HepG2 (cell line): ENCODE measurements around the gene ARVCF. TPM values are rescaled to one million over a fixed set of nuclear protein-coding genes. Genes with fewer than 3 reads are reported as not detected.

ENCODE experiments used
- ARHGAP35 ChIP-seq: sonication (generic); formaldehyde crosslinking; IDR thresholded peaks from 2 replicates; pipeline ENCODE4 v1.9.0; 2022; ENCODE audit warnings: mild to moderate bottlenecking, inconsistent platforms, moderate library complexity, missing genetic modification reagents, borderline replicate concordance
- HNRNPL ChIP-seq: fragments of 200-400 bp; formaldehyde crosslinking; IDR thresholded peaks from 2 replicates; pipeline ENCODE4 v1.6.1; 2017; ENCODE audit warnings: mild to moderate bottlenecking, low read depth, low read length
- KDM3A ChIP-seq: IDR thresholded peaks from 2 replicates; pipeline ENCODE4 v1.6.1; 2018; ENCODE audit warnings: low read depth, missing compliant biosample characterization
- NAIF1 ChIP-seq: sonication (generic); formaldehyde crosslinking; IDR thresholded peaks from 2 replicates; pipeline ENCODE4 v1.5.0; 2020; ENCODE audit warnings: mild to moderate bottlenecking, missing genetic modification reagents, borderline replicate concordance
- TCF7 ChIP-seq: sonication (generic); IDR thresholded peaks from 2 replicates; pipeline ENCODE4 v1.6.1; 2016; ENCODE audit warnings: antibody characterized with exemption, low read depth
- TP53 ChIP-seq: sonication (generic); formaldehyde crosslinking; conservative IDR thresholded peaks from 2 replicates; pipeline ENCODE4 v1.4.0; 2020; ENCODE audit warnings: missing genetic modification reagents
- TSC22D2 ChIP-seq: sonication (generic); formaldehyde crosslinking; IDR thresholded peaks from 2 replicates; pipeline ENCODE4 v1.5.1; 2020; ENCODE audit warnings: missing genetic modification reagents, mild to moderate bottlenecking, borderline replicate concordance
- ZNF10 ChIP-seq: sonication (generic); formaldehyde crosslinking; IDR thresholded peaks from 2 replicates; pipeline ENCODE4 v1.4.0; 2020; ENCODE audit warnings: mild to moderate bottlenecking, low read depth, missing genetic modification reagents, borderline replicate concordance
- ZNF350 ChIP-seq: sonication (generic); formaldehyde crosslinking; IDR thresholded peaks from 2 replicates; pipeline ENCODE4 v1.4.0; 2020; ENCODE audit warnings: mild to moderate bottlenecking, low read depth, missing genetic modification reagents, borderline replicate concordance
- ZNF589 ChIP-seq: sonication (generic); formaldehyde crosslinking; conservative IDR thresholded peaks from 2 replicates; pipeline ENCODE4 v1.8.0; 2022; ENCODE audit warnings: mild to moderate bottlenecking, moderate library complexity, missing genetic modification reagents
- ZNF761 ChIP-seq: sonication (generic); formaldehyde crosslinking; conservative IDR thresholded peaks from 2 replicates; pipeline ENCODE4 v1.4.0; 2020; ENCODE audit warnings: mild to moderate bottlenecking, missing genetic modification reagents
- ZNF788 ChIP-seq: sonication (generic); formaldehyde crosslinking; IDR thresholded peaks from 2 replicates; pipeline ENCODE4 v1.5.0; 2020; ENCODE audit warnings: mild to moderate bottlenecking, missing genetic modification reagents, borderline replicate concordance
- ZNF883 ChIP-seq: sonication (generic); formaldehyde crosslinking; IDR thresholded peaks from 2 replicates; pipeline ENCODE4 v1.5.1; 2020; ENCODE audit warnings: mild to moderate bottlenecking, missing genetic modification reagents; ENCODE audit errors: not compliant biosample characterization
- polyA plus RNA-seq, 8 experiments: library from polyadenylated mRNA; depleted of rRNA in 3 of 8; stranded (reverse) in 7 of 8; unstranded in 1 of 8; fragments of >200 nt; fragmentation: Illumina TruSeq in 4 of 8; extraction: Trizol in 4 of 8; gene quantifications; 2 replicates each; pipeline versions ENCODE4 v1.2.1 to v1.2.3, GENCODE V29; 2011 to 2016; ENCODE audit warnings: low read depth in 4 of 8, missing spikeins in 1 of 8, mixed read lengths in 1 of 8; ENCODE audit not compliant: insufficient read depth in 1 of 8
- total RNA-seq, 5 experiments: library from RNA; depleted of rRNA; stranded (reverse); fragments of >200 nt; fragmentation: Illumina TruSeq; extraction: Trizol; gene quantifications; 2 replicates each; pipeline ENCODE4 v1.2.3, GENCODE V29; 2016; ENCODE audit warnings: low read depth in 1 of 5
- TF ChIP-seq, protein P1 (sequence below): sonication (generic); formaldehyde crosslinking; IDR thresholded peaks from 2 replicates; pipeline ENCODE4 v1.5.1; 2020; ENCODE audit warnings: missing genetic modification reagents, mild to moderate bottlenecking, borderline replicate concordance
- TF ChIP-seq, protein P2 (sequence below): sonication (generic); formaldehyde crosslinking; IDR thresholded peaks from 2 replicates; pipeline ENCODE4 v1.4.0; 2020; ENCODE audit warnings: missing genetic modification reagents
- TF ChIP-seq, protein P3 (sequence below): sonication (generic); formaldehyde crosslinking; IDR thresholded peaks from 2 replicates; pipeline ENCODE4 v1.4.0; 2020; ENCODE audit warnings: mild to moderate bottlenecking, missing genetic modification reagents
- TF ChIP-seq, protein P4 (sequence below): sonication (generic); formaldehyde crosslinking; IDR thresholded peaks from 2 replicates; pipeline ENCODE4 v1.8.0; 2022; ENCODE audit warnings: missing genetic modification reagents, mild to moderate bottlenecking, inconsistent platforms, borderline replicate concordance
- TF ChIP-seq, protein P5 (sequence below): sonication (generic); formaldehyde crosslinking; IDR thresholded peaks from 2 replicates; pipeline ENCODE4 v1.4.0; 2020; ENCODE audit warnings: missing genetic modification reagents

ARVCF gene
- total and polyA plus RNA-seq, 2 of the 13 experiments (the other 11 are each of a cell fraction or from before 2014, with no cell fraction given): 16.4 to 17.7 TPM

DNA sequence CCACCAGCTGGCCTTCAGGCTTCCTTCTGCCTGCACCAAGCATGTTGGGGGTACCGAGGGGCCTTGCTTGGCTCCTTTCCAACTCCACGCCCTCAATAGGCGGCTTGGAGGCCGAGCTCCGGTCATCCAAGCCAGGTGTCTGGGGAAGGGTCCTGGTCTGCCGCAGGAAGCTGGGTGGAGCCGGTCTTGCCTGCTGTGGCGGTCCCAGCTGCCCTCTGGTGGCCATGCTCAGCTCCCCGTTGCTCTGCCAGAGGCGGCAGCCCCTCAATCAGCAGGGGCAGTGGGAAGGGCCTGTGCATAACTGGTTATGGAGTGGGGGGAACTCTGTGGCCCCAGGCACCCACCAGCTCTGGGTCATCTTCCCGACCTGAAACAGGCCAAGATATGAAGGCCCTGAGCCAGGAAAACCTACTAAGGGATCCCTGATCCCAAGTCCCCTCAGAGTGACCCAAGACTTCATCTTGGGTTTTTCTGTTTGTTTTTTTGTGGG lies 3.2 kb downstream of the ARVCF start (continued):
- TF ChIP-seq TSC22D2 (CRISPR knock-in tag) (no peak), ARHGAP35 (no peak), HNRNPL (0 out of 2 replicates have a peak, but pooled peaks have one; percentile 58), TCF7 (no peak), TP53 (CRISPR knock-in tag) (no peak), ZNF10 (CRISPR knock-in tag) (no peak), ZNF761 (CRISPR knock-in tag) (no peak), ZNF883 (CRISPR knock-in tag) (peak; percentile 63), ZNF589 (no peak), ZNF788 (CRISPR knock-in tag) (no peak), ZNF350 (CRISPR knock-in tag) (no peak), NAIF1 (CRISPR knock-in tag) (no peak), KDM3A (CRISPR knock-in tag) (no peak)
- TF ChIP-seq, protein P1, sequence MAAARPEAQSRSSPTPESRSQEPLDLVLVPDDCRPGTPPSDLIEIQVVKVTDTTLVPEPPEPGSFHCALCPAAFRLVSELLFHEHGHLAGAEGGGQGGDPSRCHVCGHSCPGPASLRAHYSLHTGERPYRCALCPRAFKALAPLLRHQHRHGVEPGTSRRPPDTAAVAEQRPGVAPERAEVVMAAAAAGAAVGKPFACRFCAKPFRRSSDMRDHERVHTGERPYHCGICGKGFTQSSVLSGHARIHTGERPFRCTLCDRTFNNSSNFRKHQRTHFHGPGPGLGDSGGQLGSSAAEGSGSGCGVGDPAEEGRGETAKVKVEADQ (CRISPR knock-in tag): no peak
- TF ChIP-seq, protein P2, sequence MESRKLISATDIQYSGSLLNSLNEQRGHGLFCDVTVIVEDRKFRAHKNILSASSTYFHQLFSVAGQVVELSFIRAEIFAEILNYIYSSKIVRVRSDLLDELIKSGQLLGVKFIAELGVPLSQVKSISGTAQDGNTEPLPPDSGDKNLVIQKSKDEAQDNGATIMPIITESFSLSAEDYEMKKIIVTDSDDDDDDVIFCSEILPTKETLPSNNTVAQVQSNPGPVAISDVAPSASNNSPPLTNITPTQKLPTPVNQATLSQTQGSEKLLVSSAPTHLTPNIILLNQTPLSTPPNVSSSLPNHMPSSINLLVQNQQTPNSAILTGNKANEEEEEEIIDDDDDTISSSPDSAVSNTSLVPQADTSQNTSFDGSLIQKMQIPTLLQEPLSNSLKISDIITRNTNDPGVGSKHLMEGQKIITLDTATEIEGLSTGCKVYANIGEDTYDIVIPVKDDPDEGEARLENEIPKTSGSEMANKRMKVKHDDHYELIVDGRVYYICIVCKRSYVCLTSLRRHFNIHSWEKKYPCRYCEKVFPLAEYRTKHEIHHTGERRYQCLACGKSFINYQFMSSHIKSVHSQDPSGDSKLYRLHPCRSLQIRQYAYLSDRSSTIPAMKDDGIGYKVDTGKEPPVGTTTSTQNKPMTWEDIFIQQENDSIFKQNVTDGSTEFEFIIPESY: peak; percentile 97
- TF ChIP-seq, protein P3, sequence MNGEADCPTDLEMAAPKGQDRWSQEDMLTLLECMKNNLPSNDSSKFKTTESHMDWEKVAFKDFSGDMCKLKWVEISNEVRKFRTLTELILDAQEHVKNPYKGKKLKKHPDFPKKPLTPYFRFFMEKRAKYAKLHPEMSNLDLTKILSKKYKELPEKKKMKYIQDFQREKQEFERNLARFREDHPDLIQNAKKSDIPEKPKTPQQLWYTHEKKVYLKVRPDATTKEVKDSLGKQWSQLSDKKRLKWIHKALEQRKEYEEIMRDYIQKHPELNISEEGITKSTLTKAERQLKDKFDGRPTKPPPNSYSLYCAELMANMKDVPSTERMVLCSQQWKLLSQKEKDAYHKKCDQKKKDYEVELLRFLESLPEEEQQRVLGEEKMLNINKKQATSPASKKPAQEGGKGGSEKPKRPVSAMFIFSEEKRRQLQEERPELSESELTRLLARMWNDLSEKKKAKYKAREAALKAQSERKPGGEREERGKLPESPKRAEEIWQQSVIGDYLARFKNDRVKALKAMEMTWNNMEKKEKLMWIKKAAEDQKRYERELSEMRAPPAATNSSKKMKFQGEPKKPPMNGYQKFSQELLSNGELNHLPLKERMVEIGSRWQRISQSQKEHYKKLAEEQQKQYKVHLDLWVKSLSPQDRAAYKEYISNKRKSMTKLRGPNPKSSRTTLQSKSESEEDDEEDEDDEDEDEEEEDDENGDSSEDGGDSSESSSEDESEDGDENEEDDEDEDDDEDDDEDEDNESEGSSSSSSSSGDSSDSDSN: peak; percentile 62
- TF ChIP-seq, protein P4, sequence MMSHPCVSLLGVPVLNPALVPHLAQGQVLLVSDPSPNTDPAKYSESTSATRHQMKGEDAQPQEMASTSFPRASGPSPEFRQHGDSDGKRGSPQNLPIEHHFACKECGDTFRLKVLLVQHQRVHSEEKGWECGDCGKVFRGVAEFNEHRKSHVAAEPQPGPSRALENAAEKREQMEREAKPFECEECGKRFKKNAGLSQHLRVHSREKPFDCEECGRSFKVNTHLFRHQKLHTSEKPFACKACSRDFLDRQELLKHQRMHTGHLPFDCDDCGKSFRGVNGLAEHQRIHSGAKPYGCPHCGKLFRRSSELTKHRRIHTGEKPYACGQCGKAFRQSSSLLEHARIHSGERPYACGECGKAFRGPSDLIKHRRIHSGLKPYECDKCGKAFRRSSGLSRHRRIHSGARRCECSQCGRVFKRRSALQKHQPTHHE (CRISPR knock-in tag): no peak
- TF ChIP-seq, protein P5, sequence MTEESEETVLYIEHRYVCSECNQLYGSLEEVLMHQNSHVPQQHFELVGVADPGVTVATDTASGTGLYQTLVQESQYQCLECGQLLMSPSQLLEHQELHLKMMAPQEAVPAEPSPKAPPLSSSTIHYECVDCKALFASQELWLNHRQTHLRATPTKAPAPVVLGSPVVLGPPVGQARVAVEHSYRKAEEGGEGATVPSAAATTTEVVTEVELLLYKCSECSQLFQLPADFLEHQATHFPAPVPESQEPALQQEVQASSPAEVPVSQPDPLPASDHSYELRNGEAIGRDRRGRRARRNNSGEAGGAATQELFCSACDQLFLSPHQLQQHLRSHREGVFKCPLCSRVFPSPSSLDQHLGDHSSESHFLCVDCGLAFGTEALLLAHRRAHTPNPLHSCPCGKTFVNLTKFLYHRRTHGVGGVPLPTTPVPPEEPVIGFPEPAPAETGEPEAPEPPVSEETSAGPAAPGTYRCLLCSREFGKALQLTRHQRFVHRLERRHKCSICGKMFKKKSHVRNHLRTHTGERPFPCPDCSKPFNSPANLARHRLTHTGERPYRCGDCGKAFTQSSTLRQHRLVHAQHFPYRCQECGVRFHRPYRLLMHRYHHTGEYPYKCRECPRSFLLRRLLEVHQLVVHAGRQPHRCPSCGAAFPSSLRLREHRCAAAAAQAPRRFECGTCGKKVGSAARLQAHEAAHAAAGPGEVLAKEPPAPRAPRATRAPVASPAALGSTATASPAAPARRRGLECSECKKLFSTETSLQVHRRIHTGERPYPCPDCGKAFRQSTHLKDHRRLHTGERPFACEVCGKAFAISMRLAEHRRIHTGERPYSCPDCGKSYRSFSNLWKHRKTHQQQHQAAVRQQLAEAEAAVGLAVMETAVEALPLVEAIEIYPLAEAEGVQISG (CRISPR knock-in tag): no peak
